ENCODE data around the gene CTNNBL1. TPM values are rescaled to one million over a fixed set of nuclear protein-coding genes. Genes with fewer than 3 reads are reported as not detected.

Gene CTNNBL1
- total and polyA plus RNA-seq, 5 donors from 2014 or later, result 56.0 to 117 (median 83.2) TPM

DNA sequence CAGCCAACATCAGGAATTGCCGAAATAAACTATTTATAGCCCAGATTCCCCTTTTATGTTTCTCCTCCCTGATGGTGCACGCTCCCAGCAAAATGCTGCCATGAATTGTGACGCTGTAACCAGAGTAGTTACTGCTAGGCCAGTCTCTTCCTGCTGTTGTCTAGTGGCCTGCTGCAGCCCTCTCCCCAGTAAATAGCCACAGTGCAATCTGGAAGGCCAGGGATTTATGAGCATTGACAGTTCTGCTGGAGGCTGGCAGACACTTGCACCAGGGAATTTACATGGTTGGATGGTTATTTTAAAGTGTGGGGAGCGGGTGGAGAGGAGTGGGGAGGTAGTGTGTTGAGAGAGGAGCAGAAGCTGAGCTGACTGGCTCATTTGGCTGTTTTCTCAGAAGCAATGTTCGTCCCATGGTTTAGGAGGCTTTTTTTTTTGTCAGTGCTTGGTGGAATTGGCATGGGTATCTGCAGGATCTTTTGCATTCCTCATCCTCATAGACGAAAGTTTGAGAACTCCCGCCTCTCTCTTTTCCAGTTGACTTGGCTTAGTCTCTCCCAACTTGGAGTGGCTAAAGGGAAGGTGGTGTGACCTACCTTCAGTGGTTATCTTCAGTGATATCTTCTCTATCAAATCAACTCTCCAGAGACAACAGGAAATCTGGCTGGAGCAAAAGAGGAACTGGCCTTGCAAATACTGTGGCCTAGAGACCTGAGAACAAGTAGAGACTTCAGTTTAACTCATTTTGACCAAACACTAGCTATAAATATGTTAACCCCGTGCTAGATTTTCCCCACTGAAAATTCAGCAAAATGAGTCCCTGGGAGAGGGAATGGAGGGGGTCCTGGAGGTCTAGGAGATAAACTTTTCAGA, 109.8 kb downstream of the CTNNBL1 start:
- ATAC-seq (ENCODE audit: low read depth in 2 of 2) (no peak), DNase-seq (no peak)
- no peak overlapping the region for H3K4me3 Mint-ChIP-seq
- peaks cover 50% of the 10 kb centered on the region for H3K36me3 Mint-ChIP-seq
- no peak overlapping the region for H3K4me3 ChIP-seq (ENCODE audit: low read depth, low read length)
- H3K9me3 ChIP-seq (ENCODE audit: control insufficient read depth in 2 of 2, low read length in 2 of 2), result no peaks in the 10 kb centered on the region
- peaks cover 66% of the 10 kb centered on the region for H3K36me3 ChIP-seq (ENCODE audit: control insufficient read depth, insufficient read depth, low read length)
- H3K9me3 Mint-ChIP-seq, result peaks cover 0 to 3% (median 0%) of the 10 kb centered on the region in 7 donors
- no peaks in the 10 kb centered on the region for H3K4me1 ChIP-seq (ENCODE audit: control insufficient read depth, insufficient read depth, low read length, poor library complexity, severe bottlenecking)
- H3K27ac Mint-ChIP-seq, result no peak overlapping the region
- no peaks in the 10 kb centered on the region for H3K27me3 ChIP-seq (ENCODE audit: control insufficient read depth, insufficient read depth, low read length)
- no peaks in the 10 kb centered on the region for H3K27me3 Mint-ChIP-seq
- no peak overlapping the region for H3K27ac ChIP-seq (ENCODE audit: insufficient read depth, low read length, poor library complexity, severe bottlenecking)
- peaks cover 0 to 6% (median 4%) of the 10 kb centered on the region in 4 donors for H3K4me1 Mint-ChIP-seq

DNA sequence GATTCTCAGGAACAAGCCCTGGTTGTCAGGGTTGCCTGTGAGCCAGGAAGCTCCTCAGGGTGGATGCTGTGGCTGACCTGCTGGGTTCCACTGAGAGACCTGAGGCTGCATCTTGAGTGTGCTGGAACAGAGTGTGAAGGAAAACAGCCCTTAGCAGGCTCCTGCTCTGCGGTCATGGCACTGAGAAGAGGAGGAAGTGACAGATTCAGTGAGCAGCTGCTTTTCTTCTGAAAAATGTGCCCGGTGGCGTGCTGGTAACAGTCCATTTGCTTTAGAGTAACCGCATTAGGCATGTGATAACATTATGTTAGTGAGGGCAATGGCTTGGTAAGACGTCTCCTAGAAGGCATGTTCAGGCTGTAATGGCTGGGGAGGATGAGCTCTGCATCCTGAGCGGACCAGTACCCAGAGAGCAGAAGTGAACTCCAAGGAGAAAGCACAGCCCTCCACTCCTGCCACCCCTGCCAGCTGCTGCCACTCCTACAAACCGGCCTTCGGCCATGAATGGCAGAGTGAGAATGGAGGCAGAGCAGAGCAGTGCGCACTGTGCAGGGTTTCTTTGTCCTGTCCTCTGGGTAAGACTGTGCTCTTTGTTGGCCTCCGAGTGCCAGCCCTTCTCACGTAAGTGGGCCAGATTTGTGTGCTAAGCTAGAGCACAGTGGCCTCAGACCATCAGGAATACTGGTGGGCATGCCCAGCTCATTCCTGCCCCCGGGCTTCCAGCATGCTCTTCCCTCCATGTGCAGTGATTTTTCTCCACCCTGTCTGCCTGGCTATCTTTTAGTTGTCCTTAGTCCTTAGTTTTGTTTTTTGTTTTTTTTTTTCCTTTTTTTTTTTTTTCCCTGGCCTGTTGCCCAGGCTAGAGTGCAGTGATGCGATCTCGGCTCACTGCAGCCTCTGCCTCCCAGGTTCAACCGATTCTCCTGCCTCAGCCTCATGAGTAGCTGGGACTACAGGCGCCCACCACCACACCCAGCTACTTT, 111.0 kb downstream of the CTNNBL1 start:
- H3K27me3 ChIP-seq (ENCODE audit: control insufficient read depth, insufficient read depth, low read length), result no peaks in the 10 kb centered on the region
- Mint-ChIP-seq H3K4me3 (no peak overlapping the region), H3K36me3 (peaks cover 58% of the 10 kb centered on the region), H3K4me1 (peaks cover 0 to 8% (median 6%) of the 10 kb centered on the region in 4 donors), H3K9me3 (peaks cover 0 to 3% (median 0%) of the 10 kb centered on the region in 7 donors), H3K27ac (no peak overlapping the region), H3K27me3 (no peaks in the 10 kb centered on the region)
- H3K9me3 ChIP-seq (ENCODE audit: control insufficient read depth in 2 of 2, low read length in 2 of 2), result no peaks in the 10 kb centered on the region
- no peak overlapping the region for H3K4me3 ChIP-seq (ENCODE audit: low read depth, low read length)
- peaks cover 65% of the 10 kb centered on the region for H3K36me3 ChIP-seq (ENCODE audit: control insufficient read depth, insufficient read depth, low read length)
- DNase-seq (no peak), ATAC-seq (ENCODE audit: low read depth in 2 of 2) (peak; percentile 31 to 56)
- H3K27ac ChIP-seq (ENCODE audit: insufficient read depth, low read length, poor library complexity, severe bottlenecking), result no peak overlapping the region
- no peaks in the 10 kb centered on the region for H3K4me1 ChIP-seq (ENCODE audit: control insufficient read depth, insufficient read depth, low read length, poor library complexity, severe bottlenecking)

DNA sequence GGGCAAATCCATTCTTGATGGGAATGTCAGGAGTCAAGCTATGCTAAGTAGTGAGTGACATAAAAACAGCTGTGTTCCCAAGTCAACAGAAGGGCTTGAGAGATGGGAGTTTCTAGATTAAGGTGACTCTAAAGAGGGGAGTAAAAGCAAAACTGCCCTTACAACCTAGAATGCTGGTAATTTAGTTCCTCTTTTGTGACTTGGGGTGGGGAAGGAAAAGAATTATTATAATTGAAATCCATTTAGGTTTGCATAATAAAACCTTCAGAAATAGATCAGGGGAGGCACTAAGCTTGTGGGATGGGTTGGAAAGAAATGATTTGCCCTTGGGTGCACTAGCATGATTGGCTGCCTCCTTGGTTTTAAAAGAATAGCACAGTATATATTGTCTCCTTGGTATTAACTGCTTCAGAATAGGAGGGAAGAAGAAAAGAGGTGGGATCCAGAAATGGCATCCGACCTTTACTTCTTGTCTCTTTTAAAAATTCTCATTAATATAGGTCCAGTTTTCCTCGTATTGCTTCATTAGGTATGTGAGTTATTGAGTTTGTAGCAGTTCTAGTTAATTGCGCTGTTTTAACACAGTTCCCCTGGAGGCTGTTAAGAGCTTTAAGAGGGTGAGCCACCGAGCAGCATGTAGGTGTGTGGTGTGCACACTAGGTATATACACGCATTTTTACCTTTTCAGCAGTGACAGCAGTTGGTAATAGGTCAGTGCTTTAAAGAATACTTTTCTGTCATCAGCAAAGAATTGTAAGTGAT, 113.8 kb downstream of the CTNNBL1 start:
- H3K4me3 Mint-ChIP-seq, result no peak overlapping the region
- no peaks in the 10 kb centered on the region for H3K9me3 ChIP-seq (ENCODE audit: control insufficient read depth in 2 of 2, low read length in 2 of 2)
- DNase-seq (no peak), ATAC-seq (ENCODE audit: low read depth in 2 of 2) (no peak)
- H3K4me1 ChIP-seq (ENCODE audit: control insufficient read depth, insufficient read depth, low read length, poor library complexity, severe bottlenecking), result no peaks in the 10 kb centered on the region
- no peaks in the 10 kb centered on the region for H3K27me3 Mint-ChIP-seq
- no peak overlapping the region for H3K27ac Mint-ChIP-seq
- H3K27me3 ChIP-seq (ENCODE audit: control insufficient read depth, insufficient read depth, low read length), result no peaks in the 10 kb centered on the region
- H3K9me3 Mint-ChIP-seq, result peaks cover 0 to 3% (median 0%) of the 10 kb centered on the region in 7 donors
- H3K4me3 ChIP-seq (ENCODE audit: low read depth, low read length), result no peak overlapping the region
- H3K27ac ChIP-seq (ENCODE audit: insufficient read depth, low read length, poor library complexity, severe bottlenecking), result no peak overlapping the region
- peaks cover 65% of the 10 kb centered on the region for H3K36me3 ChIP-seq (ENCODE audit: control insufficient read depth, insufficient read depth, low read length)
- H3K36me3 Mint-ChIP-seq, result peaks cover 57% of the 10 kb centered on the region
- peaks cover 0 to 12% (median 7%) of the 10 kb centered on the region in 4 donors for H3K4me1 Mint-ChIP-seq

DNA sequence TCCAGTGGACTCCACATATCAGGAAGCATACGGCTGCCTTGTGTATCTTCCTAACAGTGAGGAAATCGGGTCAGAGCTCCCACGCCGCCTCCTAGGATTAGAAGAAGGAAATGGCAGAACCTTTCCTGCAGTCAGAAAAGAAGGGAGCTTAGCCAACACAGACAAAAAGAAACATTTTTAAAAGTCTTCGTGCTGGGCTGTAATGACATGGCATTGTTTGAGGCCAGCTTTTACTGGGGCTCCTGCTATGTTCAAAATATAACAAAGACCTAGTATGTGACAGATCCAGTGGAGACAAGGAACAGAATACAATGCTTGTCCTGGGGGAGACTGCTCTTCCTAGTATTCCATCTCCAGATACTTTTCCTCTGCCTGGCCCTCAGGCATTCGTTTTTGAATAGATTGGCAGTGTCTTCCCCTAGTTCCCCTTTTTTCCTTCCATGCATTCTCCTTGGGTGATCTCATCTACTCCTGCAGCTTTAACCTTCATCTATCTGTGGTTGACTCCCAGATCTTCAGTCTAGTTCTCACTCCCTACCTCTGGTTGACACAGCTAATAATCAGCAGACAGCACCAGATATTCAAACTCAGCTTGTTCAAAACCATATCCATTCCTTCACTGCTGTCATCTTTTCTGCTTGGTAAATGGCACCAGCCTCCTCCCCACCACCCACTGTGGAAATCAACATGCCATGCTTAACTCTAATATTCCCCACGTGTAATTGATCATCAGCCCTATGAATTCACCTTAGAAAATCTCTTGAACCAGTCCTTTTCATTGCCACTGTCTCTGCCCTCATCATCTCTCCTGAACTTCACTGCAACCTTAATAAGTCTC, 114.6 kb downstream of the CTNNBL1 start:
- peaks cover 0 to 14% (median 8%) of the 10 kb centered on the region in 4 donors for H3K4me1 Mint-ChIP-seq
- H3K27me3 Mint-ChIP-seq, result no peaks in the 10 kb centered on the region
- Histone ChIP-seq H3K4me1 (ENCODE audit: control insufficient read depth, insufficient read depth, low read length, poor library complexity, severe bottlenecking) (no peaks in the 10 kb centered on the region), H3K27me3 (ENCODE audit: control insufficient read depth, insufficient read depth, low read length) (no peaks in the 10 kb centered on the region), H3K27ac (ENCODE audit: insufficient read depth, low read length, poor library complexity, severe bottlenecking) (no peak overlapping the region), H3K36me3 (ENCODE audit: control insufficient read depth, insufficient read depth, low read length) (peaks cover 57% of the 10 kb centered on the region), H3K4me3 (ENCODE audit: low read depth, low read length) (no peak overlapping the region), H3K9me3 (ENCODE audit: control insufficient read depth in 2 of 2, low read length in 2 of 2) (no peaks in the 10 kb centered on the region)
- ATAC-seq (ENCODE audit: low read depth in 2 of 2) (no peak), DNase-seq (no peak)
- peaks cover 0 to 3% (median 0%) of the 10 kb centered on the region in 7 donors for H3K9me3 Mint-ChIP-seq
- peaks cover 49% of the 10 kb centered on the region for H3K36me3 Mint-ChIP-seq
- H3K4me3 Mint-ChIP-seq, result no peak overlapping the region
- peak overlapping the region in 1 of 3 donors; percentile 18 for H3K27ac Mint-ChIP-seq

DNA sequence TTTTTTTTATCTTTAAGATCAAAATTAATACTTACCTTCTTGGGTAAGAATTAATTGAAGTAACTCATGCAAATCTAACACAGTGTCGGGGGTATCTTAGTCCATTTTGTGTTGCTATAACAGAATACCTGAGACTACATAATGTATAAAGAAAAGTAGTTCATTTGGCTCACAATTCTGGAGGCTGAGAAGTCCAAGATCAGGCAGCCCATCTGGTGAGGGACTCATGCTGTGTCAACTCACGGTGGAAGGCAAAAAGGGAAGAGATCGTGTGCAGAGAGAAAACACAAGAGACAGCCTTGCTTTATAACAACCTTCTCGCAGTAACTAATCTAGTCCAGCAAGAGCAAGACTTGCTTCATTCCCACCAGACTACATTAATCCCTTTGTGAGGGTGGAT, 116.2 kb downstream of the CTNNBL1 start:
- peaks cover 0 to 3% (median 0%) of the 10 kb centered on the region in 7 donors for H3K9me3 Mint-ChIP-seq
- no peaks in the 10 kb centered on the region for H3K27me3 Mint-ChIP-seq
- ATAC-seq (ENCODE audit: low read depth in 2 of 2) (no peak), DNase-seq (no peak)
- H3K9me3 ChIP-seq (ENCODE audit: control insufficient read depth in 2 of 2, low read length in 2 of 2), result no peaks in the 10 kb centered on the region
- peaks cover 0 to 14% (median 10%) of the 10 kb centered on the region in 4 donors for H3K4me1 Mint-ChIP-seq
- no peak overlapping the region for H3K4me3 ChIP-seq (ENCODE audit: low read depth, low read length)
- H3K36me3 Mint-ChIP-seq, result peaks cover 42% of the 10 kb centered on the region
- peaks cover 42% of the 10 kb centered on the region for H3K36me3 ChIP-seq (ENCODE audit: control insufficient read depth, insufficient read depth, low read length)
- H3K27ac ChIP-seq (ENCODE audit: insufficient read depth, low read length, poor library complexity, severe bottlenecking), result no peak overlapping the region
- no peaks in the 10 kb centered on the region for H3K4me1 ChIP-seq (ENCODE audit: control insufficient read depth, insufficient read depth, low read length, poor library complexity, severe bottlenecking)
- no peaks in the 10 kb centered on the region for H3K27me3 ChIP-seq (ENCODE audit: control insufficient read depth, insufficient read depth, low read length)
- H3K27ac Mint-ChIP-seq, result no peak overlapping the region
- H3K4me3 Mint-ChIP-seq, result no peak overlapping the region

DNA sequence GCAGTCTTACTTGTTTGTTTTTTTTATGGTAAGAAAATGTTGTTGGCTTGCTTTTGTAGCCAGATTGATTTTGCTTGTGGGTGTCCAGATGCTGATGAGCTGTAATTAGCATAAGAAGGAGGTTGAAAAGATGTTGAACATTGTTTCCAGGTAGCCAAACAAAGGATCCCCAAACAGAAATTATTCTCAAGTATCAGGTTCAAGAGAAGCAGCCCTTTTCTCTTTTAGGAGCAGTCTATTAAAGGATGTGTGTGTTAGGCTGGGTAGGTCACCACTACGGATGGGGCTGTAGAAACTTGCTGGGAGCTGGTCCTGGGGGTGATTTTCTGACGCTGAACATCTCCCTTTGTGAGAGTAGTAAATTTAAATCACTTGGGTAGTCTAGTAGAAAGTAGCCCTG, 122.2 kb downstream of the CTNNBL1 start:
- Histone ChIP-seq H3K27ac (ENCODE audit: insufficient read depth, low read length, poor library complexity, severe bottlenecking) (no peak overlapping the region), H3K4me1 (ENCODE audit: control insufficient read depth, insufficient read depth, low read length, poor library complexity, severe bottlenecking) (no peaks in the 10 kb centered on the region), H3K4me3 (ENCODE audit: low read depth, low read length) (no peak overlapping the region), H3K27me3 (ENCODE audit: control insufficient read depth, insufficient read depth, low read length) (no peaks in the 10 kb centered on the region), H3K9me3 (ENCODE audit: control insufficient read depth in 2 of 2, low read length in 2 of 2) (no peaks in the 10 kb centered on the region), H3K36me3 (ENCODE audit: control insufficient read depth, insufficient read depth, low read length) (peaks cover 2% of the 10 kb centered on the region)
- DNase-seq, result no peak
- Mint-ChIP-seq H3K4me3 (no peak overlapping the region), H3K36me3 (peaks cover 5% of the 10 kb centered on the region), H3K27me3 (no peaks in the 10 kb centered on the region), H3K9me3 (no peaks in the 10 kb centered on the region), H3K4me1 (peaks cover 5 to 18% (median 15%) of the 10 kb centered on the region in 4 donors), H3K27ac (peak overlapping the region in 1 of 3 donors; percentile 53)
- ATAC-seq (ENCODE audit: low read depth in 2 of 2), result no peak

Data from CD4-positive, CD25-positive, alpha-beta regulatory T cell (primary cell).